Astrocyte (in vitro differentiated cells and primary cell): ENCODE data around the gene TAF11L14. TPM values are rescaled to one million over a fixed set of nuclear protein-coding genes. Genes with fewer than 3 reads are reported as not detected.
"Not testable (repeated sequence)": the region's sequence is repeated elsewhere in the genome, so short reads cannot be mapped to it uniquely, and the experiment has no call there.

Experiments
- DNase-seq: peaks from one replicate; pipeline ENCODE4 v3.0.0-alpha.2; 2010; ENCODE audit warnings: low read depth
- FAIRE-seq: peaks from 2 replicates; lab custom pipeline; 2011; peaks lifted over from hg19 to GRCh38; lab: Jason Lieb, UNC
- H2AFZ ChIP-seq: 2 replicates; pipeline ENCODE4 v1.6.0; 2012; ENCODE audit warnings: low read depth, low read length, inconsistent platforms
- H3K27ac ChIP-seq: 2 replicates; pipeline ENCODE4 v1.5.1; 2011; ENCODE audit warnings: low read depth, low read length, inconsistent platforms
- H3K27me3 ChIP-seq: 2 replicates; pipeline ENCODE4 v1.6.0; 2011; ENCODE audit warnings: low read length, inconsistent platforms; ENCODE audit not compliant: insufficient read depth
- H3K36me3 ChIP-seq: 2 replicates; pipeline ENCODE4 v1.5.1; 2011; ENCODE audit warnings: low read length, inconsistent platforms; ENCODE audit not compliant: insufficient read depth
- H3K4me1 ChIP-seq: 2 replicates; pipeline ENCODE4 v1.5.1; 2011; ENCODE audit warnings: low read length, inconsistent platforms; ENCODE audit not compliant: insufficient read depth
- H3K4me2 ChIP-seq: 2 replicates; pipeline ENCODE4 v1.6.0; 2012; ENCODE audit warnings: low read length, inconsistent platforms
- H3K4me3 ChIP-seq: 2 replicates; pipeline ENCODE4 v1.5.1; 2011; ENCODE audit warnings: low read depth, mild to moderate bottlenecking, low read length, inconsistent platforms; ENCODE audit not compliant: insufficient read depth
- H3K79me2 ChIP-seq: 2 replicates; pipeline ENCODE4 v1.6.0; 2012; ENCODE audit warnings: mild to moderate bottlenecking, low read length, inconsistent platforms; ENCODE audit not compliant: insufficient read depth
- H3K9ac ChIP-seq: 2 replicates; pipeline ENCODE4 v1.6.0; 2012; ENCODE audit warnings: mild to moderate bottlenecking, low read length, inconsistent platforms
- H3K9me3 ChIP-seq: 2 replicates; pipeline ENCODE4 v1.5.1; 2012; ENCODE audit warnings: low read depth, mild to moderate bottlenecking, low read length, inconsistent platforms; ENCODE audit not compliant: insufficient read depth
- H4K20me1 ChIP-seq: 2 replicates; pipeline ENCODE4 v1.6.0; 2012; ENCODE audit warnings: low read length, inconsistent platforms; ENCODE audit not compliant: insufficient read depth
- H3K27ac Mint-ChIP-seq: one replicate; pipeline ENCODE4 v1.8.0; 2021; ENCODE audit warnings: mild to moderate bottlenecking, mixed read lengths; ENCODE audit not compliant: unreplicated experiment
- H3K27me3 Mint-ChIP-seq: one replicate; pipeline ENCODE4 v1.8.0; 2021; ENCODE audit warnings: low read depth, mixed read lengths; ENCODE audit not compliant: unreplicated experiment
- H3K36me3 Mint-ChIP-seq: one replicate; pipeline ENCODE4 v1.8.0; 2021; ENCODE audit warnings: low read depth, mixed read lengths; ENCODE audit not compliant: unreplicated experiment
- H3K4me1 Mint-ChIP-seq: one replicate; pipeline ENCODE4 v1.8.0; 2021; ENCODE audit warnings: low read depth, mixed read lengths; ENCODE audit not compliant: unreplicated experiment
- H3K4me3 Mint-ChIP-seq: one replicate; pipeline ENCODE4 v1.8.0; 2021; ENCODE audit warnings: mild to moderate bottlenecking, moderate library complexity, mixed read lengths; ENCODE audit not compliant: unreplicated experiment
- H3K9me3 Mint-ChIP-seq: one replicate; pipeline ENCODE4 v1.8.0; 2021; ENCODE audit warnings: mild to moderate bottlenecking, mixed read lengths; ENCODE audit not compliant: unreplicated experiment
- CTCF ChIP-seq: IDR thresholded peaks from 2 replicates; pipeline ENCODE4 v1.5.1; 2011; ENCODE audit warnings: low read depth, mild to moderate bottlenecking, inconsistent platforms, low read length, moderate library complexity; ENCODE audit not compliant: insufficient read depth
- EZH2 ChIP-seq: IDR thresholded peaks from 2 replicates; pipeline ENCODE4 v1.6.1; 2012; ENCODE audit warnings: mild to moderate bottlenecking, low read length, inconsistent platforms; ENCODE audit not compliant: insufficient read depth
- total RNA-seq: library from RNA; stranded (reverse); gene quantifications from 2 replicates; pipeline ENCODE4 v1.2.1, GENCODE V29; 2021

TAF11L14 gene
- total RNA-seq, 1 donor from 2014 or later: 0.41 TPM

GRCh38 chr5:17625686-17626085 is 8.6 kb upstream of the TAF11L14 start:
- Mint-ChIP-seq H3K27ac (no peak overlapping the region), H3K36me3 (no peaks in the 10 kb centered on the region), H3K9me3 (no peaks in the 10 kb centered on the region), H3K27me3 (no peaks in the 10 kb centered on the region), H3K4me1 (no peaks in the 10 kb centered on the region), H3K4me3 (no peak overlapping the region)
- Histone ChIP-seq H3K27me3 (no peaks in the 10 kb centered on the region), H3K79me2 (no peaks in the 10 kb centered on the region), H3K36me3 (no peaks in the 10 kb centered on the region), H3K4me2 (no peak overlapping the region), H3K4me1 (no peaks in the 10 kb centered on the region), H3K27ac (no peak overlapping the region), H3K4me3 (no peak overlapping the region), H2AFZ (no peak overlapping the region), H3K9ac (no peak overlapping the region), H4K20me1 (no peaks in the 10 kb centered on the region), H3K9me3 (no peaks in the 10 kb centered on the region)
- TF ChIP-seq EZH2: no peak
- no peak for TF ChIP-seq CTCF
- FAIRE-seq (no peak), DNase-seq (no peak)

GRCh38 chr5:17631788-17632187 is 2.5 kb upstream of the TAF11L14 start, which contains the start of gene TAF11L13:
TAF11L13 (plus strand) TSS chr5:17632088.
- DNase-seq, H3K36me3 Mint-ChIP-seq, H3K4me2 ChIP-seq, H3K27ac Mint-ChIP-seq, H4K20me1 ChIP-seq, FAIRE-seq, H3K36me3 ChIP-seq, H3K79me2 ChIP-seq, H3K27ac ChIP-seq, H3K4me3 Mint-ChIP-seq, H3K9ac ChIP-seq, H3K4me3 ChIP-seq, H3K27me3 ChIP-seq, H3K9me3 Mint-ChIP-seq, H3K9me3 ChIP-seq, H3K4me1 ChIP-seq, H2AFZ ChIP-seq, H3K4me1 Mint-ChIP-seq, H3K27me3 Mint-ChIP-seq: not testable (repeated sequence)

- H4K20me1 ChIP-seq, H3K9me3 ChIP-seq, FAIRE-seq, DNase-seq, H3K27ac ChIP-seq, H3K9me3 Mint-ChIP-seq, H3K36me3 ChIP-seq, H3K36me3 Mint-ChIP-seq, H2AFZ ChIP-seq, H3K4me1 Mint-ChIP-seq, H3K4me1 ChIP-seq, H3K79me2 ChIP-seq, H3K4me3 Mint-ChIP-seq, H3K4me3 ChIP-seq, H3K9ac ChIP-seq, H3K27ac Mint-ChIP-seq, H3K27me3 Mint-ChIP-seq, H3K4me2 ChIP-seq, H3K27me3 ChIP-seq: not testable (repeated sequence)
These were observed 15.0 kb downstream of the TAF11L14 start for GRCh38 chr5:17649232-17649631.

GRCh38 chr5:17655201-17655759 is 21.0 kb downstream of the TAF11L14 start:
- H3K9ac ChIP-seq, H3K36me3 Mint-ChIP-seq, H3K27ac ChIP-seq, H3K4me3 ChIP-seq, H3K27me3 Mint-ChIP-seq, H3K4me1 ChIP-seq, H3K9me3 Mint-ChIP-seq, FAIRE-seq, H3K9me3 ChIP-seq, H3K27me3 ChIP-seq, H4K20me1 ChIP-seq, H3K27ac Mint-ChIP-seq, H3K4me3 Mint-ChIP-seq, H3K4me2 ChIP-seq, H2AFZ ChIP-seq, DNase-seq, H3K36me3 ChIP-seq, H3K4me1 Mint-ChIP-seq, H3K79me2 ChIP-seq: not testable (repeated sequence)
